Mesendoderm (in vitro differentiated cells): ENCODE measurements around the gene GET3.

Experiments used
- DNase-seq: peaks from one replicate; pipeline ENCODE4 v3.0.0; 2013
- H2AK5ac ChIP-seq: 2 replicates; pipeline ENCODE4 v1.6.1; 2013; ENCODE audit warnings: low read length, inconsistent platforms
- H2BK120ac ChIP-seq: 2 replicates; pipeline ENCODE4 v1.6.1; 2013; ENCODE audit warnings: low read depth, mild to moderate bottlenecking, low read length, moderate library complexity, mixed read lengths
- H2BK15ac ChIP-seq: replicated peaks from 2 replicates; pipeline ENCODE4 v1.6.1; 2013; ENCODE audit warnings: low read depth, mild to moderate bottlenecking, moderate library complexity
- H2BK5ac ChIP-seq: 2 replicates; pipeline ENCODE4 v1.6.1; 2013; ENCODE audit warnings: low read length, inconsistent platforms
- H3K18ac ChIP-seq: 2 replicates; pipeline ENCODE4 v1.6.1; 2013; ENCODE audit warnings: mild to moderate bottlenecking, low read length, mixed read lengths
- H3K23ac ChIP-seq: one replicate; pipeline ENCODE4 v1.6.1; 2013; ENCODE audit warnings: low read length
- H3K27ac ChIP-seq: 2 replicates; pipeline ENCODE4 v1.5.1; 2013; ENCODE audit warnings: low read depth, mild to moderate bottlenecking, inconsistent platforms, low read length, moderate library complexity
- H3K27me3 ChIP-seq: 2 replicates; pipeline ENCODE4 v1.6.1; 2013; ENCODE audit warnings: low read length, control low read depth, mild to moderate bottlenecking, inconsistent platforms; ENCODE audit not compliant: insufficient read depth, poor library complexity
- H3K36me3 ChIP-seq: 2 replicates; pipeline ENCODE4 v1.6.1; 2013; ENCODE audit warnings: low read length, inconsistent platforms; ENCODE audit not compliant: control insufficient read depth, insufficient read depth
- H3K4ac ChIP-seq: one replicate; pipeline ENCODE4 v1.6.1; 2013; ENCODE audit warnings: low read depth, mild to moderate bottlenecking, low read length, moderate library complexity
- H3K4me1 ChIP-seq: 2 replicates; pipeline ENCODE4 v1.6.1; 2013; ENCODE audit warnings: low read depth, low read length, inconsistent platforms; ENCODE audit not compliant: control insufficient read depth
- H3K4me2 ChIP-seq: 2 replicates; pipeline ENCODE4 v1.6.1; 2013; ENCODE audit warnings: low read length
- H3K4me3 ChIP-seq: 2 replicates; pipeline ENCODE4 v1.5.1; 2013; ENCODE audit warnings: mild to moderate bottlenecking, low read length
- H3K56ac ChIP-seq: one replicate; pipeline ENCODE4 v1.6.1; 2013; ENCODE audit warnings: low read length
- H3K79me1 ChIP-seq: 2 replicates; pipeline ENCODE4 v1.6.1; 2013; ENCODE audit warnings: low read length, inconsistent platforms
- H3K79me2 ChIP-seq: 2 replicates; pipeline ENCODE4 v1.6.1; 2013; ENCODE audit warnings: mild to moderate bottlenecking, low read length; ENCODE audit not compliant: control insufficient read depth, insufficient read depth
- H3K9ac ChIP-seq: 2 replicates; pipeline ENCODE4 v1.6.1; 2013; ENCODE audit warnings: low read length, inconsistent platforms
- H4K5ac ChIP-seq: one replicate; pipeline ENCODE4 v1.6.1; 2013; ENCODE audit warnings: low read length
- H4K8ac ChIP-seq: one replicate; pipeline ENCODE4 v1.6.1; 2013; ENCODE audit warnings: low read depth, mild to moderate bottlenecking, control low read depth, low read length, moderate library complexity
- WGBS: extraction: QIAGEN DNeasy Blood & Tissue Kit; methylation state at CpG from one replicate; pipeline ENCODE4 v1.1.7; 2013; ENCODE audit warnings: low lambda C conversion rate, missing lambda C conversion rate; ENCODE audit not compliant: insufficient coverage; ENCODE audit errors: extremely low coverage; 5-methylcytosine and 5-hydroxymethylcytosine counted together

Gene GET3

DNA sequence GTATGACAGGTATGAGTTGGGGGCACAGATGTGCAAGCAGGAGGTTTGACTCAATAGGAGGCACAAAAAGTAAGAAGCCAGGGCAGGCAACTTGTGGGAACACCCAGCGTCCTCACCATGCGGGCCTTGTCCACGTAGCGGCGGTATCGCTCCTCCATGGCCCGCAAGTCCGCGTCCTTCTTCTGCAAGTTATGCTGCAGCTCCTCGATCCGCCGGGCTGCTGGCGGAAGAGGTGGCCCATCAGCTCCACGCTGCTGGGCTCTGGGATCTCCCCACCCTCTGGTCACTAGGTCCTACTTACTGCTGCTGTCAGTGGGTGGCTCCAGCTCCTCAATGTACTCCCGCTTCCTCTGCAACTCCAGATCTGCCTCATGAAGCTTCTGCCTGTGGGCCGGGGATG lies 27.4 kb downstream of the GET3 start:
- no peak overlapping the region for H3K4me2 ChIP-seq
- H2AK5ac ChIP-seq, result no peak overlapping the region
- no peaks in the 10 kb centered on the region for H3K79me1 ChIP-seq
- H2BK120ac ChIP-seq, result no peak overlapping the region
- H4K8ac ChIP-seq, result no peak overlapping the region
- H3K79me2 ChIP-seq, result no peaks in the 10 kb centered on the region
- WGBS, result no CpG with 5 or more reads among the region's 16 CpGs
- no peak overlapping the region for H3K27ac ChIP-seq
- no peak overlapping the region for H3K9ac ChIP-seq
- no peak overlapping the region for H3K56ac ChIP-seq
- H3K27me3 ChIP-seq, result no peaks in the 10 kb centered on the region
- H3K4me1 ChIP-seq, result no peaks in the 10 kb centered on the region
- no peak overlapping the region for H3K4ac ChIP-seq
- H4K5ac ChIP-seq, result no peak overlapping the region
- no peak overlapping the region for H3K23ac ChIP-seq
- H2BK15ac ChIP-seq, result no peak overlapping the region
- no peak overlapping the region for H2BK5ac ChIP-seq
- no peak overlapping the region for H3K18ac ChIP-seq
- H3K36me3 ChIP-seq, result peaks cover 8% of the 10 kb centered on the region
- H3K4me3 ChIP-seq, result no peak overlapping the region
- no peak for DNase-seq

DNA sequence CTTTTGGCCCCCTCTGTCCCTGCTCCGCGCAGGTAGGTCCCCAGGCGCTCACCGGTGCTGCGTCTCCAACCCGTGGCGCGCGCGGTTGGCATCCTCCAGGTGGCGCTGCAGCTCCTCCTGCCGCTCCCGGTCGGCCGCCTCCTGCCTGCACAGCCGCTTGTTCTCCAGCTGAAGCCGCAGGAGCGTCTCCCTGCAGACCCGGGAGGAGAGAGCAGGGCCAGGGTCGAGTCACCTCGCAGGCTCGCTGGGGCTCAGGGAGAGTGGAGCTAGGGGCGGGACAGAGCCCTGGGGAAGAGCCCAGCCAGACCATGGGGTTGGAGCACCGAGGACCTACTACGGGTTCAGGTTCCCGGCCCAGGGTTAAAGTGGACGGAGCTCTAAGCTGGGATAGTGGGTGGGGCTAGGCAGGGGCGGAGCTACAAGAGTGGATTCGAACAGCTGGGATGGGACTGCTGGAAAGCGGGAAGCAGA lies 28.8 kb downstream of the GET3 start:
- WGBS, result no CpG with 5 or more reads among the region's 30 CpGs

DNA sequence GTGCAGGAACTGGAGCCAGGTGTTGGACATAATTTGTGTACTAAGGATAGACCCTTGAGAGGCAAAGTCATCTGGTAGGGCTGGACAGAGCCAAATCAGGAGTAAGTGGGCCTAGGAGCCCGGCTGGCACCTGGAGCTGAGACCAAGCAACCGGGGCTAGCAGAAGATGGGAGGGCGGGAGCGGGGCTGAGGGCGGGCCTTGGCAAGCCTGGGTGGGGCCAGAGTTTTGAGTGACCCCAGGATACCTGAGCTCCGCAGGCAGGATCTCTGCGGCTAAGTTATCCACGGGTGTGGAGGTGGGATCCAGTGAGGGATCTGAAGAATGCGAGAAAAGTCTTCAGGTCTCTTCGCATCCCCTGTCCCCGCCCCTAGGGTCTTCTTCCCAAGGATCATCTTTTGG lies 29.9 kb downstream of the GET3 start:
- Histone ChIP-seq H2BK120ac (no peak overlapping the region), H3K56ac (no peak overlapping the region), H3K27ac (no peak overlapping the region), H3K36me3 (peaks cover 8% of the 10 kb centered on the region), H2AK5ac (no peak overlapping the region), H3K4ac (no peak overlapping the region), H3K79me1 (no peaks in the 10 kb centered on the region), H3K79me2 (no peaks in the 10 kb centered on the region), H3K4me2 (no peak overlapping the region), H2BK5ac (no peak overlapping the region), H3K4me1 (no peaks in the 10 kb centered on the region), H3K18ac (no peak overlapping the region), H3K9ac (no peak overlapping the region), H4K8ac (no peak overlapping the region), H3K27me3 (no peaks in the 10 kb centered on the region), H3K23ac (no peak overlapping the region), H2BK15ac (no peak overlapping the region), H3K4me3 (no peak overlapping the region), H4K5ac (no peak overlapping the region)
- no CpG with 5 or more reads among the region's 11 CpGs for WGBS
- DNase-seq, result no peak

More for the DNA sequence above, 28.8 kb downstream of the GET3 start:
- DNase-seq, result no peak
- H3K4me1 ChIP-seq, result no peaks in the 10 kb centered on the region
- H3K79me2 ChIP-seq, result no peaks in the 10 kb centered on the region
- no peak overlapping the region for H2AK5ac ChIP-seq
- H3K9ac ChIP-seq, result no peak overlapping the region
- no peak overlapping the region for H2BK5ac ChIP-seq
- H3K18ac ChIP-seq, result no peak overlapping the region
- peaks cover 8% of the 10 kb centered on the region for H3K36me3 ChIP-seq
- H3K4ac ChIP-seq, result no peak overlapping the region
- H4K5ac ChIP-seq, result no peak overlapping the region
- no peak overlapping the region for H3K23ac ChIP-seq
- H3K56ac ChIP-seq, result no peak overlapping the region
- H3K27me3 ChIP-seq, result no peaks in the 10 kb centered on the region
- H3K79me1 ChIP-seq, result no peaks in the 10 kb centered on the region
- no peak overlapping the region for H3K4me3 ChIP-seq
- H3K4me2 ChIP-seq, result no peak overlapping the region
- no peak overlapping the region for H2BK15ac ChIP-seq
- H2BK120ac ChIP-seq, result no peak overlapping the region
- no peak overlapping the region for H4K8ac ChIP-seq
- H3K27ac ChIP-seq, result no peak overlapping the region

DNA sequence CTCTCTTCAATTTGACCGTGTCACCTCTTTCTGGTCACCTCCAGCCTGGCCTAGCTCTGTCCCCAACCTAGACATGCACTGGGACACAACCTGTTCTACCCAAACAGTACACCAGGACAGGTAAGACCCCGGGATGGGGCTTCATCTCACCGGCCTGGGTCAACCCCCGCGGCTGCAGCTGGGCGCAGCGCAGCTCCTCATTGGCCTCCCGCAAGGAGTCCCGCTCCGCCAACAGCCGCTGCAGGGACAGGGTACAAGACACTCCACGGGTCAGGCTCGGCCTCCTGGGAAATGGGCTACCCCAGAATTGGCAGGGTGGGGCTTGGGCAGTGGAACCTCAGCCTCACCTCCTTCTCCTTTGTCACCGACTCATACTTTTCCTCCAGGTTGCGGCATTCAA lies 30.4 kb downstream of the GET3 start:
- Histone ChIP-seq H3K4ac (no peak overlapping the region), H2BK120ac (no peak overlapping the region), H3K27me3 (no peaks in the 10 kb centered on the region), H3K23ac (no peak overlapping the region), H3K79me2 (no peaks in the 10 kb centered on the region), H3K4me3 (no peak overlapping the region), H2AK5ac (no peak overlapping the region), H4K5ac (no peak overlapping the region), H2BK5ac (no peak overlapping the region), H3K18ac (no peak overlapping the region), H3K56ac (no peak overlapping the region), H3K9ac (no peak overlapping the region), H3K36me3 (peaks cover 8% of the 10 kb centered on the region), H3K4me1 (no peaks in the 10 kb centered on the region), H3K27ac (no peak overlapping the region), H4K8ac (no peak overlapping the region), H2BK15ac (no peak overlapping the region), H3K79me1 (no peaks in the 10 kb centered on the region), H3K4me2 (no peak overlapping the region)
- no CpG with 5 or more reads among the region's 15 CpGs for WGBS
- DNase-seq, result no peak

DNA sequence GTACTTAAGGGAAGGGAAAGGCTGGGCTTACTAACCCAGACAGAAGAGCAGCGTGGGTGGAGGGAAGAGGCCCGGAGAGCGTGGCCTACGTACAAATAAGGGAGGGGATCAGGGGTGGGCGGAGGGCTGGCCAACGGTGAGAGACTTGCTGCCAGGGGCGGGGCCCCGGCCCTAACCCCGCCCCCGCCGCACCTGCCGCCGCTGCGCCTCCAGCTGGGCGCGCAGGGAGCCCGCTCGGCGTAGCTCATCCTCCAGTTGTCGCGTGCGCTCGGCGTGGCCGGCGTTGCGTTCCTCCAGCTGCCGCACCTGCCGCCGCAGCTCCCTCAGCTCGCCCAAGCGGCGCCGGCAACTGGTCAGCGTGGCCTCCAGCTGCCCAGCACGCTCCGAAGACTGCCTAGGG lies 32.4 kb downstream of the GET3 start:
- Histone ChIP-seq H3K4me3 (no peak overlapping the region), H3K27me3 (no peaks in the 10 kb centered on the region), H4K5ac (no peak overlapping the region), H3K79me2 (no peaks in the 10 kb centered on the region), H2BK5ac (no peak overlapping the region), H3K23ac (no peak overlapping the region), H2AK5ac (no peak overlapping the region), H3K27ac (no peak overlapping the region), H2BK120ac (no peak overlapping the region), H3K4me2 (no peak overlapping the region), H3K36me3 (peaks cover under 1% of the 10 kb centered on the region), H3K79me1 (no peaks in the 10 kb centered on the region), H3K9ac (peak overlapping the region; percentile 12), H4K8ac (no peak overlapping the region), H3K4ac (no peak overlapping the region), H3K56ac (no peak overlapping the region), H3K4me1 (no peaks in the 10 kb centered on the region), H2BK15ac (no peak overlapping the region), H3K18ac (no peak overlapping the region)
- WGBS, result no CpG with 5 or more reads among the region's 37 CpGs
- DNase-seq, result peak; percentile 84

DNA sequence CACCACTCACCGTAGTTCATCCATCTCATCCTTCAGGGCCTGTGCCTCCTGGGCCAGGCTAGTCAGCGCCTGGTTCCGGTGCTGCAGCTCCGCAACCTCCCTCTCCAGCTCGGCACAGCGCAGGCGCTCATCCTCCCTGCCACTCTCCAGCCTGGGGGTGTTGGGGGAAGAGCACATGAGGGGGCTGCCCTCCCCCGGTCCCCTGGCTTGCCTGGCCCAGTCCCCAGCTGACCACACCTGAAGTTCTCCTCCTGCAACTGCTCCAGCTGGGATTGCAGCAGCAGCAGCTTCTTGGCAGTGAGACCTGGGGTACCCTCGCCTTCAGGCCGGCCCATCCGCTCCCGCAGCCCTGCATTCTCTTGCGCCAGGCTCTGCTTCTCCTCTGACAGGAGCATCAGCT lies 33.6 kb downstream of the GET3 start:
- Histone ChIP-seq H3K79me2 (no peaks in the 10 kb centered on the region), H3K4me3 (no peak overlapping the region), H2BK15ac (no peak overlapping the region), H3K56ac (no peak overlapping the region), H3K18ac (no peak overlapping the region), H3K4ac (no peak overlapping the region), H3K9ac (no peak overlapping the region), H4K8ac (no peak overlapping the region), H3K23ac (no peak overlapping the region), H4K5ac (no peak overlapping the region), H3K4me1 (no peaks in the 10 kb centered on the region), H3K4me2 (no peak overlapping the region), H3K27ac (no peak overlapping the region), H3K79me1 (no peaks in the 10 kb centered on the region), H3K36me3 (no peaks in the 10 kb centered on the region), H2AK5ac (no peak overlapping the region), H2BK5ac (no peak overlapping the region), H2BK120ac (no peak overlapping the region), H3K27me3 (no peaks in the 10 kb centered on the region)
- no CpG with 5 or more reads among the region's 13 CpGs for WGBS
- DNase-seq, result no peak
